D721Med (cell line): ENCODE measurements around the gene ATP4A.

Experiments
- DNase-seq: peaks from one replicate; pipeline ENCODE4 v3.0.0; 2011; ENCODE audit warnings: low spot score; ENCODE audit not compliant: insufficient read length
- FAIRE-seq: peaks from 2 replicates; lab custom pipeline; 2011; peaks lifted over from hg19 to GRCh38; lab: Jason Lieb, UNC
- TF ChIP-seq, protein P1 (sequence below): IDR thresholded peaks from 2 replicates; pipeline ENCODE4 v1.5.1; 2012; ENCODE audit warnings: mild to moderate bottlenecking, control low read depth; ENCODE audit not compliant: insufficient read depth; ENCODE audit errors: missing control alignments

The ATP4A gene

GRCh38 chr19:35562776-35563175 lies 682 bp downstream of the ATP4A start:
- no peak for DNase-seq
- no peak for FAIRE-seq
- TF ChIP-seq, protein P1, sequence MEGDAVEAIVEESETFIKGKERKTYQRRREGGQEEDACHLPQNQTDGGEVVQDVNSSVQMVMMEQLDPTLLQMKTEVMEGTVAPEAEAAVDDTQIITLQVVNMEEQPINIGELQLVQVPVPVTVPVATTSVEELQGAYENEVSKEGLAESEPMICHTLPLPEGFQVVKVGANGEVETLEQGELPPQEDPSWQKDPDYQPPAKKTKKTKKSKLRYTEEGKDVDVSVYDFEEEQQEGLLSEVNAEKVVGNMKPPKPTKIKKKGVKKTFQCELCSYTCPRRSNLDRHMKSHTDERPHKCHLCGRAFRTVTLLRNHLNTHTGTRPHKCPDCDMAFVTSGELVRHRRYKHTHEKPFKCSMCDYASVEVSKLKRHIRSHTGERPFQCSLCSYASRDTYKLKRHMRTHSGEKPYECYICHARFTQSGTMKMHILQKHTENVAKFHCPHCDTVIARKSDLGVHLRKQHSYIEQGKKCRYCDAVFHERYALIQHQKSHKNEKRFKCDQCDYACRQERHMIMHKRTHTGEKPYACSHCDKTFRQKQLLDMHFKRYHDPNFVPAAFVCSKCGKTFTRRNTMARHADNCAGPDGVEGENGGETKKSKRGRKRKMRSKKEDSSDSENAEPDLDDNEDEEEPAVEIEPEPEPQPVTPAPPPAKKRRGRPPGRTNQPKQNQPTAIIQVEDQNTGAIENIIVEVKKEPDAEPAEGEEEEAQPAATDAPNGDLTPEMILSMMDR: no peak

GRCh38 chr19:35562336-35562735 lies 1.1 kb downstream of the ATP4A start:
- TF ChIP-seq, protein P1: no peak
- FAIRE-seq: no peak
- DNase-seq: no peak

- no peak for FAIRE-seq
- DNase-seq: no peak
- TF ChIP-seq, protein P1: no peak
These were observed 2.0 kb downstream of the ATP4A start for GRCh38 chr19:35561436-35561835.

GRCh38 chr19:35560677-35561076 lies 2.8 kb downstream of the ATP4A start:
- TF ChIP-seq, protein P1: no peak
- FAIRE-seq: no peak
- DNase-seq: no peak

GRCh38 chr19:35560271-35560670 lies 3.2 kb downstream of the ATP4A start:
- TF ChIP-seq, protein P1: no peak

DNA sequence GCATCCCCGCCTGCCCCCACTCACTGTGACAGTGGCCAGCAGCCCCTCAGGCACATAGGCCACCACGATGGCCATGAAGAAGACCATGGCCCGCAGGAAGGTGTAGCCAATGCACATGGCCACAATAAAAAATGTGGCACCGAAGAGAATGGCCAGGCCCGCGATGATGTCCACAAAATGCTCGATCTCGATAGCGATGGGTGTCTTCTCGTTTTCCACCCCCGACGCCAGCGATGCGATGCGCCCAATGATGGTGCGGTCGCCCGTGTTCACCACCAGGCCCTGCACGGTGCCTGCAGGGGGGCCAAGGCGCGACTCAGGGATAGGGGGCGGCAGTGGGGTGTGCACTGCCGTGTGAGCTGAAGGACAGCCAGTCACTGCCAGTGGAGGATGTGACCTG lies 3.7 kb downstream of the ATP4A start:
- FAIRE-seq (no peak), DNase-seq (no peak)
- TF ChIP-seq, protein P1: no peak

More at GRCh38 chr19:35560271-35560670, 3.2 kb downstream of the ATP4A start:
- DNase-seq (no peak), FAIRE-seq (no peak)

- DNase-seq: no peak
- FAIRE-seq: no peak
- TF ChIP-seq, protein P1: no peak
These were observed 4.2 kb downstream of the ATP4A start for GRCh38 chr19:35559281-35559659.
